Measurements from ENCODE around the gene KMT2D.
A peak's percentile ranks its signal among the peaks of the same experiment; 100 is the strongest.
"Not testable (repeated sequence)": the region's sequence is repeated elsewhere in the genome, so short reads cannot be mapped to it uniquely, and the experiment has no call there.

The KMT2D gene

DNA sequence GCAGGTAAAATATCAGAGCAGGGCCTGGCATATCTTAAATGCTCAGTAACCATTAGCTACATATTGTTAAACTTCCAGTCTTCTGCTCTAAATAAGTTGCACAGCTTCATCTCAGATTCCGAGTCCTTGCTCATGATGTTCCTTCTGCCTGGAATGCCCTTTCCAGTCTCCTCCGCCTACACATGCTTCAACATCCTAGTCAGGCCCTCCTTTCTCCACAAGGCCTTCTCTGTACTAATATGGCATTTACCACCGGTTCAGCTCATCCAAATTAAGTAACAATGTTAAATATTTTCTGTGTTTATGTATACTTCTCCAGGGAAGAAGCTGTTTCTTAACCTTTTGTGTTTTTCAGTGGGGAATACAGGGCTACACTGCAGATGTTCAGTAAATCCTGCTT is 25.5 kb upstream of the KMT2D start:
- H3K79me2 ChIP-seq (ENCODE audit: control insufficient read depth, insufficient read depth, low read length, unreplicated experiment) = no peaks in the 10 kb centered on the region
- no peaks in the 10 kb centered on the region for H3K36me3 ChIP-seq (ENCODE audit: insufficient read depth, low read length)
- H3K27me3 ChIP-seq (ENCODE audit: insufficient read depth, low read length) = peaks cover 18% of the 10 kb centered on the region
- H3K4me3 ChIP-seq (ENCODE audit: low read depth, low read length) = no peak overlapping the region
- no peak overlapping the region for H2AFZ ChIP-seq (ENCODE audit: low read length, unreplicated experiment)
- H3K4me1 ChIP-seq (ENCODE audit: control insufficient read depth, insufficient read depth, low read length, unreplicated experiment) = peaks cover 4% of the 10 kb centered on the region
- no peak overlapping the region for H3K27ac ChIP-seq (ENCODE audit: low read depth, low read length)

DNA sequence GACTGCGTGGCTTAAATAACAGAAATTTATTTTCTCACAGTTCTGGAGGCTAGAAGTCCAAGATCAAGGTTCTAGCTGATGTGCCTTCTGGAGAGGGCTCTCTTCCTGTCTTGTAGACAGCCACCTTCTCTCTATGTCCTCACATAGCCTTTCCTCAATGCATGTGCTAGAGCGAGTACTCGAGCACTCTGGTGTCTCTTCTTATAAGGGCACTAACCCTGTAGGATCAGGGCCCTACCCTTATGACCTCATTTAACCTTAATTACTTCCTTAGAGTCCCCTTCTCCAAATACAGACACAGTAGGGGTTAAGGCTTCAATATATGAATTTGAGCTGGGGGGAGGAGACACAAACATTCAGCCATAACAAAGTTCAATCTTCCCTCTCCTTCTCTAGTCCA is 23.8 kb upstream of the KMT2D start:
- H3K27ac ChIP-seq (ENCODE audit: low read depth, low read length) = no peak overlapping the region
- H3K27me3 ChIP-seq (ENCODE audit: insufficient read depth, low read length) = peaks cover 11% of the 10 kb centered on the region
- H3K79me2 ChIP-seq (ENCODE audit: control insufficient read depth, insufficient read depth, low read length, unreplicated experiment) = no peaks in the 10 kb centered on the region
- H3K4me3 ChIP-seq (ENCODE audit: low read depth, low read length) = no peak overlapping the region
- H2AFZ ChIP-seq (ENCODE audit: low read length, unreplicated experiment) = no peak overlapping the region
- H3K4me1 ChIP-seq (ENCODE audit: control insufficient read depth, insufficient read depth, low read length, unreplicated experiment) = no peaks in the 10 kb centered on the region
- no peaks in the 10 kb centered on the region for H3K36me3 ChIP-seq (ENCODE audit: insufficient read depth, low read length)

- Histone ChIP-seq H3K79me2 (ENCODE audit: control insufficient read depth, insufficient read depth, low read length, unreplicated experiment) (no peaks in the 10 kb centered on the region), H2AFZ (ENCODE audit: low read length, unreplicated experiment) (no peak overlapping the region), H3K36me3 (ENCODE audit: insufficient read depth, low read length) (no peaks in the 10 kb centered on the region), H3K27ac (ENCODE audit: low read depth, low read length) (no peak overlapping the region), H3K4me1 (ENCODE audit: control insufficient read depth, insufficient read depth, low read length, unreplicated experiment) (no peaks in the 10 kb centered on the region), H3K4me3 (ENCODE audit: low read depth, low read length) (no peak overlapping the region), H3K27me3 (ENCODE audit: insufficient read depth, low read length) (peaks cover 4% of the 10 kb centered on the region; the same call in 1 of the 2 replicates)
Measured at GRCh38 chr12:49079793-49080192, 19.2 kb upstream of the KMT2D start.

- Histone ChIP-seq H3K27me3 (ENCODE audit: insufficient read depth, low read length) (no peaks in the 10 kb centered on the region), H3K79me2 (ENCODE audit: control insufficient read depth, insufficient read depth, low read length, unreplicated experiment) (no peaks in the 10 kb centered on the region), H3K36me3 (ENCODE audit: insufficient read depth, low read length) (no peaks in the 10 kb centered on the region; the same call in 1 of the 2 replicates), H2AFZ (ENCODE audit: low read length, unreplicated experiment) (no peak overlapping the region), H3K4me3 (ENCODE audit: low read depth, low read length) (no peak overlapping the region), H3K27ac (ENCODE audit: low read depth, low read length) (no peak overlapping the region), H3K4me1 (ENCODE audit: control insufficient read depth, insufficient read depth, low read length, unreplicated experiment) (peaks cover 6% of the 10 kb centered on the region)
Measured at GRCh38 chr12:49070971-49071370, 10.4 kb upstream of the KMT2D start.

DNA sequence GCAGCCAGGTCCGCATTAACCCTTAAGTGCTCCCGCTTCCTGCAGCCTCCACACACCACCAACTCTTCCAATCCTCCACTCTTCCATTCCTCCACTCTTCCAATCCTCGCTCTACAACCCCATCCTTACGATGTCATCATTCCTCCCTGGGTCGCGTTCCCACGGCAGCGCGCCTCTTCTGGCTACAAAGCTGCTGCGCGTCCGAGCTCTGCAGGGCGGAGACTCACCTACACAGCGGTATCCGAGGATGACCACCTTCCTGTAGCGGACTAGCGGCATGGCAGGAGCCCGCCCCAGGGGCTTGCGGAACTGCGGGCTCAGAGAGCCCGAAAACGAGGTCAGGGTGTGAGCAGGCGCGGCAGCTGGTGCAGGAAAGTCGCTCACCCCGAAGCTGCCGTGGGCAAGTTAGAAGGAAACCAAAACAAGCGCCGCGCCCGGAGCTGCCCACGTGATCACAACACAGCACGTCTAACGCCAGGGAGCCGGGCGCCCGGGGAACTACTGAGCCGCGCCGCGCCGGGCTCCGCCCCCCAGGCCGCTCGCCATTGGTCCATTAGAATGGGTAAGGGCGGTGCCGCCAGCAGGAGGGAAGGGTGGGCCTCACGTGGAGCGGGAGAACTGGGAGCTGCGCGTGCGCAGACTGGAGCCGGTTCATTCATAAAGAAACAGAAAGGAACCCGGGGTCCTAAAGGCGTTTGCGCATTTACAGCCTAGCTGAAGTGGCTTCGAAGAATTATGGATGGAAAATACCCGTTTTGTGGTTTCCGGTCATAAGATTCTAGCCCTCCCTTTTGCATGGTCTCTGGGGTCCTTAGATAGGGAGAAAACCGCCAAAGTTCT is 9.1 kb upstream of the KMT2D start, which contains the start of gene RHEBL1:
RHEBL1 (minus strand) TSS at position 473 of the 840 bp plus-strand sequence; CDS start at position 279, 194 bp downstream.
- peak within 1 kb of the TSS; percentile 99 for H3K4me3 ChIP-seq (ENCODE audit: low read depth, low read length)
- peaks cover 6% of the 10 kb centered on the region for H3K4me1 ChIP-seq (ENCODE audit: control insufficient read depth, insufficient read depth, low read length, unreplicated experiment)
- H2AFZ ChIP-seq (ENCODE audit: low read length, unreplicated experiment) = peak within 1 kb of the TSS; percentile 98
- H3K27ac ChIP-seq (ENCODE audit: low read depth, low read length) = peak within 1 kb of the TSS; percentile 70
- no peaks in the 10 kb centered on the region for H3K79me2 ChIP-seq (ENCODE audit: control insufficient read depth, insufficient read depth, low read length, unreplicated experiment)
- no peaks in the 10 kb centered on the region; the same call in 1 of the 2 replicates for H3K36me3 ChIP-seq (ENCODE audit: insufficient read depth, low read length)
- H3K27me3 ChIP-seq (ENCODE audit: insufficient read depth, low read length) = no peaks in the 10 kb centered on the region

DNA sequence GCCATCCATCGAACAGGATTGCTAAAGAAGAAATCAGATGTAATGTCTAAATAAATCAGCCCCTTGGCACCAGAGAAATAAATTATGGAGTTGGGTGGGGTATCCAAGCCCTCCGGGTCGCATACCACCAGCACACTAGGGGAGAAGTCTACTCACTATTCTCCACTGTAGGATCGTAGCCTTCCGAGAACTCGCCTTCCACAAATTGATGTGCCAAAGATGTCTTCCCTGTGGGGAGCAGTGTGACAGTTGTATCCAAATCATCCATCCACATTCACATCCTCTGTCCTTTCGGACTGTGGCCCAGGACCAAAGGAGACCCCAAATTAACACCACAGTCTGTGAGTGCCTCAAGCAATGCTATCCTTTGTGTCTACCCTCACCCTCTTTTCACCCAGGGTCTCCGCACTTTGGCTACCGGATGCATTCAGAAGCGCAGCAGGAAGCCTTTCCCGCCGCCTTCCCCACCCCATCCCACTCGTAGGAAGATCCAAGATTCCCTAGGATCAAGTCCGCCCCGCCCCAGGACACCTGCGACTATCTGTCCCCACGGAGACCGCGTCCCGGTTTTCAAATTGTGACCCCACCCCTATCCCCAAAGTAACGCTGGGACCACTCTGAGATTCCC is 8.4 kb upstream of the KMT2D start:
- H3K4me3 ChIP-seq (ENCODE audit: low read depth, low read length) = peak overlapping the region; percentile 99
- H3K79me2 ChIP-seq (ENCODE audit: control insufficient read depth, insufficient read depth, low read length, unreplicated experiment) = no peaks in the 10 kb centered on the region
- H3K27ac ChIP-seq (ENCODE audit: low read depth, low read length) = peak overlapping the region; percentile 70; the same call in 1 of the 2 replicates
- H3K27me3 ChIP-seq (ENCODE audit: insufficient read depth, low read length) = no peaks in the 10 kb centered on the region
- no peaks in the 10 kb centered on the region; the same call in 1 of the 2 replicates for H3K36me3 ChIP-seq (ENCODE audit: insufficient read depth, low read length)
- H3K4me1 ChIP-seq (ENCODE audit: control insufficient read depth, insufficient read depth, low read length, unreplicated experiment) = peaks cover 6% of the 10 kb centered on the region
- H2AFZ ChIP-seq (ENCODE audit: low read length, unreplicated experiment) = peak overlapping the region; percentile 98

GRCh38 chr12:49066120-49066519 is 5.5 kb upstream of the KMT2D start:
- Histone ChIP-seq H3K4me3 (ENCODE audit: low read depth, low read length) (no peak overlapping the region), H3K36me3 (ENCODE audit: insufficient read depth, low read length) (no peaks in the 10 kb centered on the region; the same call in 1 of the 2 replicates), H3K79me2 (ENCODE audit: control insufficient read depth, insufficient read depth, low read length, unreplicated experiment) (peaks cover 2% of the 10 kb centered on the region), H3K4me1 (ENCODE audit: control insufficient read depth, insufficient read depth, low read length, unreplicated experiment) (peaks cover 14% of the 10 kb centered on the region), H3K27ac (ENCODE audit: low read depth, low read length) (no peak overlapping the region), H2AFZ (ENCODE audit: low read length, unreplicated experiment) (no peak overlapping the region), H3K27me3 (ENCODE audit: insufficient read depth, low read length) (no peaks in the 10 kb centered on the region)

DNA sequence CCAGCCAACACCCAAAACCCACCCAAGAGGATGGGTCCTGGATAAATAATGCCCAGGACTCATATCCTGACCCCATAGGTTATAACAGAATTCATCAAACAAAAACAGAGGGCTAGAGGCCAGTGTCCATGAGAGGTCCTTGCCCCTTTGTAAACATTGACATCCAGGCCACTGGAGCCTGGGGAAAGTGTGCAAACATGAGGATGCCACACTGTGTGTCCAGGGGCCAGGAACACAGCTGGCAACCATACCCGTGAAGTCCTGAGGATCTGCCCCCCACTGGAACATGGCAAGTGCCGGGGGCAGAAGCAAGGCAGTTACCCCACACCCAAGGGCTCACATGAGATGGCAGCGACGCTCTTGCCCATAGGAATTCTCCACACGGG is 4.2 kb upstream of the KMT2D start:
- Histone ChIP-seq H3K27ac (ENCODE audit: low read depth, low read length) (no peak overlapping the region), H3K27me3 (ENCODE audit: insufficient read depth, low read length) (no peaks in the 10 kb centered on the region), H3K4me1 (ENCODE audit: control insufficient read depth, insufficient read depth, low read length, unreplicated experiment) (peaks cover 14% of the 10 kb centered on the region), H2AFZ (ENCODE audit: low read length, unreplicated experiment) (no peak overlapping the region), H3K36me3 (ENCODE audit: insufficient read depth, low read length) (no peaks in the 10 kb centered on the region; the same call in 1 of the 2 replicates), H3K4me3 (ENCODE audit: low read depth, low read length) (no peak overlapping the region), H3K79me2 (ENCODE audit: control insufficient read depth, insufficient read depth, low read length, unreplicated experiment) (peaks cover 11% of the 10 kb centered on the region)

- not testable (repeated sequence) for H3K36me3 ChIP-seq (ENCODE audit: insufficient read depth, low read length); H3K27me3 ChIP-seq (ENCODE audit: insufficient read depth, low read length); H2AFZ ChIP-seq (ENCODE audit: low read length, unreplicated experiment); H3K27ac ChIP-seq (ENCODE audit: low read depth, low read length)
- H3K4me3 ChIP-seq (ENCODE audit: low read depth, low read length) = peak overlapping the region; percentile 89; the same call in 1 of the 2 replicates
- peaks cover 21% of the 10 kb centered on the region for H3K4me1 ChIP-seq (ENCODE audit: control insufficient read depth, insufficient read depth, low read length, unreplicated experiment)
- peaks cover 39% of the 10 kb centered on the region for H3K79me2 ChIP-seq (ENCODE audit: control insufficient read depth, insufficient read depth, low read length, unreplicated experiment)
Measured at GRCh38 chr12:49061916-49062315, 1.3 kb upstream of the KMT2D start.

- Histone ChIP-seq H3K4me1 (ENCODE audit: control insufficient read depth, insufficient read depth, low read length, unreplicated experiment) (peaks cover 28% of the 10 kb centered on the region), H3K4me3 (ENCODE audit: low read depth, low read length) (peak overlapping the region; percentile 89), H3K27me3 (ENCODE audit: insufficient read depth, low read length) (no peaks in the 10 kb centered on the region), H3K36me3 (ENCODE audit: insufficient read depth, low read length) (no peaks in the 10 kb centered on the region), H3K79me2 (ENCODE audit: control insufficient read depth, insufficient read depth, low read length, unreplicated experiment) (peaks cover 46% of the 10 kb centered on the region), H2AFZ (ENCODE audit: low read length, unreplicated experiment) (peak overlapping the region; percentile 97), H3K27ac (ENCODE audit: low read depth, low read length) (no peak overlapping the region)
Measured at GRCh38 chr12:49061157-49061650, 610 bp upstream of the KMT2D start.
